Neutrophil (primary cell): ENCODE results near the gene MT1X.
"Not testable (repeated sequence)": the region's sequence is repeated elsewhere in the genome, so short reads cannot be mapped to it uniquely, and the experiment has no call there.

ENCODE experiments used
- H3K27ac ChIP-seq: fragments of 200-600 bp; sonication (generic); 2 replicates; pipeline ENCODE4 v1.5.1; 2016; ENCODE audit warnings: mild to moderate bottlenecking, moderate library complexity
- H3K27me3 ChIP-seq: fragments of 200-600 bp; sonication (generic); 2 replicates; pipeline ENCODE4 v1.6.0; 2016; ENCODE audit warnings: mild to moderate bottlenecking
- H3K36me3 ChIP-seq: fragments of 200-600 bp; sonication (generic); 2 replicates; pipeline ENCODE4 v1.5.1; 2017
- H3K4me1 ChIP-seq, 2 experiments: fragments of 200-600 bp in 1 of 2; sonication (generic) in 1 of 2; 1 replicate in 1 of 2; 2 replicates in 1 of 2; pipeline versions ENCODE4 v1.5.1 to v1.6.1; 2013 to 2016; ENCODE audit warnings: low read depth in 1 of 2, low read length in 1 of 2, mild to moderate bottlenecking in 1 of 2, moderate library complexity in 1 of 2; ENCODE audit not compliant: control insufficient read depth in 1 of 2, insufficient read depth in 1 of 2
- H3K4me3 ChIP-seq, 2 experiments: fragments of 200-600 bp in 1 of 2; sonication (generic) in 1 of 2; 1 replicate in 1 of 2; 2 replicates in 1 of 2; pipeline ENCODE4 v1.5.1; 2013 to 2016; ENCODE audit warnings: low read depth in 1 of 2, low read length in 1 of 2, mild to moderate bottlenecking in 1 of 2, moderate library complexity in 1 of 2
- H3K9me3 ChIP-seq: fragments of 200-600 bp; sonication (generic); 2 replicates; pipeline ENCODE4 v1.5.1; 2016
- TF ChIP-seq, protein P1 (sequence below): fragments of 200-600 bp; sonication (generic); IDR thresholded peaks from 2 replicates; pipeline ENCODE4 v1.5.1; 2016; ENCODE audit warnings: antibody characterized with exemption

MT1X gene

DNA sequence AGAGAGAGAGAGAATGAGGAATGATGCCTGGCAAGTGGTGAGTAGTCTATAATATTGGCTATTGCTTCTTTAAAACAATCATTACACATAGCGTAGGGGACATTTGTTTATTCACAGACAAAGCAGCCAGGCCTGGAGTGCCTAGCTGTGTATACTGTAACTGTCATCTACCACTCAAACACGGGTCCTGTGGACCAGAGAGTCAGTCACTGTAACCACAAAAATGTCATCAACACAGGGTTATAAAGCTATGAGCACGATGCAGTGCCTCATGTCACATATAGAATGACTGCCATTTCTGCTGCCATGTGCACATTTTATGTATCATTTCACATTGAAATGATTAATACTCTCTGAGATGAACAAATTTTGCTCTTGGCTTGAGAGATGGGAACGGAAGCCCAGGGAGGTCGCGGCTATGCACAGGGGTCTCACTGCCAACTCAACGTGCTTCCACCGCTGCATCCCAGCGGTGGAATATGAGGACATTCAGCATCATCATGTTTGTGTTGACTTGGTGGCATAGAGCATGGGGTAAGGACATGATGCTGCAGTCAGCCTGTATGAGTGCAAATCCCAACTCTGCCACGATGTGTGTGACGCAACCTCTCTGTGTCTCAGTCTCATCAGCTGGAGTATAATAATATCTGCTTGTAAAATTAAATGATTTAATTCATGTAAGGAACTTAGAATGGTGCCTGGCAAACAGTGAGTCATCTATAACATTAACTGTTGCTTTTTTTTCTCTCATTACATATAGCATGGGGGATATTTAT is 9.3 kb upstream of the MT1X start:
- Histone ChIP-seq H3K9me3 (no peaks in the 10 kb centered on the region), H3K36me3 (no peaks in the 10 kb centered on the region), H3K27me3 (peaks cover 100% of the 10 kb centered on the region), H3K27ac (no peak overlapping the region), H3K4me1 (no peaks in the 10 kb centered on the region), H3K4me3 (no peak overlapping the region)
- TF ChIP-seq, protein P1, sequence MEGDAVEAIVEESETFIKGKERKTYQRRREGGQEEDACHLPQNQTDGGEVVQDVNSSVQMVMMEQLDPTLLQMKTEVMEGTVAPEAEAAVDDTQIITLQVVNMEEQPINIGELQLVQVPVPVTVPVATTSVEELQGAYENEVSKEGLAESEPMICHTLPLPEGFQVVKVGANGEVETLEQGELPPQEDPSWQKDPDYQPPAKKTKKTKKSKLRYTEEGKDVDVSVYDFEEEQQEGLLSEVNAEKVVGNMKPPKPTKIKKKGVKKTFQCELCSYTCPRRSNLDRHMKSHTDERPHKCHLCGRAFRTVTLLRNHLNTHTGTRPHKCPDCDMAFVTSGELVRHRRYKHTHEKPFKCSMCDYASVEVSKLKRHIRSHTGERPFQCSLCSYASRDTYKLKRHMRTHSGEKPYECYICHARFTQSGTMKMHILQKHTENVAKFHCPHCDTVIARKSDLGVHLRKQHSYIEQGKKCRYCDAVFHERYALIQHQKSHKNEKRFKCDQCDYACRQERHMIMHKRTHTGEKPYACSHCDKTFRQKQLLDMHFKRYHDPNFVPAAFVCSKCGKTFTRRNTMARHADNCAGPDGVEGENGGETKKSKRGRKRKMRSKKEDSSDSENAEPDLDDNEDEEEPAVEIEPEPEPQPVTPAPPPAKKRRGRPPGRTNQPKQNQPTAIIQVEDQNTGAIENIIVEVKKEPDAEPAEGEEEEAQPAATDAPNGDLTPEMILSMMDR, result no peak

DNA sequence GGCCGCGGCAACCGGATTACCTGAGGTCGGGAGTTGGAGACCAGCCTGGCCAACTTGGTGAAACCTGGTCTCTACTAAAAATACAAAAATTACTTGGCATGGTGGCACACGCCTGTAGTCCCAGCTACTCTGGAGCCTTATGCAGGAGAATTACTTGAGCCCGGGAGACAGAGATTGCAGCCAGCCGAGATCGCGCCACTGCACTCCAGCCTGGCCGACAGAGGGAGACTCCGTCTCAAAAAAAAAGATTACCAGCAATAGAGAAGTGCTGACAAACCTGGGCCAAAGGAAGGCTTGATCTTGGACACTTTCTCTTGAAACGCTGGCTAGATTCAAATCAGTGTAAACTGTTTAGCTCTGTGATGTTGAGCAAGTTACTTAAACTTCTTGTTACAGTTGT is 8.3 kb upstream of the MT1X start:
- Histone ChIP-seq H3K4me3 (no peak overlapping the region), H3K27ac (no peak overlapping the region), H3K27me3 (peaks cover 97% of the 10 kb centered on the region), H3K36me3 (no peaks in the 10 kb centered on the region), H3K9me3 (no peaks in the 10 kb centered on the region), H3K4me1 (peaks cover 0 to under 1% of the 10 kb centered on the region in 2 experiments)
- TF ChIP-seq, protein P1, result no peak

DNA sequence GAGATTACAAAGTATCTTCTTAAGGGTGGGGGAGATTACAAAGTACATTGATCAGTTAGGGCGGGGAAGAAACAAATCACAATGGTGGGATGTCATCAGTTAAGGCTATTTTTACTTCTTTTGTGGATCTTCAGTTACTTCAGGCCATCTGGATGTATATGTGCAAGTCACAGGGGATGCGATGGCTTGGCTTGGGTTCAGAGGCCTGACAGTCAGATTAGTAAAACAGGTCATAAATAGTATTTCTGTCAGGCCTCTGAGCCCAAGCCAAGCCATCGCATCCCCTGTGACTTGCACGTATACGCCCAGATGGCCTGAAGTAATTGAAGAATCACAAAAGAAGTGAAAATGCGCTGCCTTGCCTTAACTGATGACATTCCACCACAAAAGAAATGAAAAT is 7.7 kb upstream of the MT1X start:
- H3K9me3 ChIP-seq, H3K4me1 ChIP-seq, H3K36me3 ChIP-seq, H3K27ac ChIP-seq, H3K4me3 ChIP-seq: not testable (repeated sequence)
- H3K27me3 ChIP-seq, result peaks cover 90% of the 10 kb centered on the region

DNA sequence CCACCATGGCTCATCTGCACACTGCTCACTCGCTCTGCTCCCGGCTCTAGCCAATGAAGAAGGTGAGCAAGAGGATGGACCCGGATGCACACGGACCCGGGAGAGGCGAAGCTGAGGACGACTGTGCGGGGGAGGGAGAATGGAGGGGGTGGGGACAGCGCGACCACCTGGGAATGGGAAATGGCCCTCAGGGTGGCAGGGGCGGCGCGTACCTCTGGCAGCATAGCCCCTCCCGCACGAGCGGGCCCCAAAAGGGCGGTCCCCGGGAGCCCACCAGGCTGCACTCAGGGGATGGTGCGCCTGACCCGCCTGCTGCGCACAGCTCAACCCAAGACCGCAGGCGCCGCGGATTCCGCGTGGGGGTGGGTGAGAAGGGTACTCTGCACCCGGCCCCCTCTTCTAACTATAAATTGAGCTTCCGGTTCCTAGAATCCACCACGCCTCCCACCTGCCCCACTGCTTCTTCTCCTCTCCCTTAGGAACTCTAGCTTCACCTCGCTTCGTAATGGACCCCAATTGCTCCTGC is 6.5 kb upstream of the MT1X start:
- TF ChIP-seq, protein P1, result no peak
- H3K4me3 ChIP-seq, result no peak overlapping the region
- peaks cover 78% of the 10 kb centered on the region for H3K27me3 ChIP-seq
- no peaks in the 10 kb centered on the region for H3K9me3 ChIP-seq
- no peak overlapping the region for H3K27ac ChIP-seq
- no peaks in the 10 kb centered on the region for H3K36me3 ChIP-seq
- H3K4me1 ChIP-seq, result peaks cover 7 to 18% of the 10 kb centered on the region in 2 experiments

DNA sequence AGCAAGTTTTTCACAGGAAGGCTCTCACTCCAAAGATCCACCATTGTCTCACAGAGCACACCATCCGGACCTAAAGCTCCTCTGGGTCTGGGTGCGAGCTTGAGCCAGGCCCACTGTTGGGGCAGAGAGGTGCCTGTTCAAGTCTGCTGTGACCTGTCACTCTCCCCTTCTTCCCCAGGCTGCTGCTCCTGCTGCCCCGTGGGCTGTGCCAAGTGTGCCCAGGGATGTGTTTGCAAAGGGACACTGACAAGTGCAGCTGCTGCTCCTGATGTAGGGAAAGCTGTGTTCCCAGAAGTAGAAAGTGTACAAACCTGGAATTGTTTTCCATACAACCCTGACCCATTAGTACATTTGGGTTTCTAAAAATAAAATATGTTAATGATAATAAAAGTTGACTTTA is 4.8 kb upstream of the MT1X start:
- no peaks in the 10 kb centered on the region for H3K9me3 ChIP-seq
- peaks cover 14 to 27% of the 10 kb centered on the region in 2 experiments for H3K4me1 ChIP-seq
- no peaks in the 10 kb centered on the region for H3K36me3 ChIP-seq
- TF ChIP-seq, protein P1, result no peak
- H3K27me3 ChIP-seq, result peaks cover 73% of the 10 kb centered on the region
- H3K27ac ChIP-seq, result no peak overlapping the region
- no peak overlapping the region for H3K4me3 ChIP-seq

DNA sequence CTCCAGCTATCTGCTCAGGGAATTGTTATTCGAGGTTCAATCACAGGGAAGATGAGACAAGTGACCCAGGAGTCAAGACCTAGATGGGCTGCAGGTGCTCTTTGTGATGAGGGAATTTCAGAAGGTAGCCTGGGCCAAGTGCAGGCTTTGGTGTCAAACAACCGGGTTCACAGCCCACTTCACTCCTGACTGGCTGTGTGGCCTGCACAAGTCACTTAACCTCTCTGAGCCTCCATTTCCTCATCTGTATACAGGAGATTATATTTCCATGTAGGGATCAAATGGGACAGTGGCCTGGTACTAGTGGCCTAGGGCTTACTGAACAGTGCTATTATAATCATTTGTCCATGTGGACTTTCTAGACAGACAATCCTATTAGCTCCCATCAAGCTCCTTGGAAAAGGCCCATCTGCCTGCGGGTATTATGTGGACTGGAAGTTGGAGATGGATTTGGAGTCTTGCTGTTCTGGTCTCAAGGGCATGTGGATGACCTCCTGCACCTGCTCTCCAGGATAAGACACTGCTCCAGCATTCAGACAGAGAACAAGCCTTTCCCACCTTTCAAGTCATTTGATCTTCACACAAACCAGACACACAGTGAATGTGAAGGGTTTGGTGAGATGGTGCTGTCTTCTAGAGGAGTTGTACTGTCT is 3.1 kb upstream of the MT1X start:
- H3K27ac ChIP-seq, result no peak overlapping the region
- H3K4me3 ChIP-seq, result no peak overlapping the region
- H3K9me3 ChIP-seq, result no peaks in the 10 kb centered on the region
- TF ChIP-seq, protein P1, result no peak
- H3K36me3 ChIP-seq, result no peaks in the 10 kb centered on the region
- H3K27me3 ChIP-seq, result peaks cover 68% of the 10 kb centered on the region
- peaks cover 19 to 34% of the 10 kb centered on the region in 2 experiments for H3K4me1 ChIP-seq
